ENCODE results near the gene LETM1. TPM values are rescaled to one million over a fixed set of nuclear protein-coding genes. Genes with fewer than 3 reads are reported as not detected.

LETM1 gene
- total RNA-seq, 1 experiment from 2014 or later = 102 TPM

DNA sequence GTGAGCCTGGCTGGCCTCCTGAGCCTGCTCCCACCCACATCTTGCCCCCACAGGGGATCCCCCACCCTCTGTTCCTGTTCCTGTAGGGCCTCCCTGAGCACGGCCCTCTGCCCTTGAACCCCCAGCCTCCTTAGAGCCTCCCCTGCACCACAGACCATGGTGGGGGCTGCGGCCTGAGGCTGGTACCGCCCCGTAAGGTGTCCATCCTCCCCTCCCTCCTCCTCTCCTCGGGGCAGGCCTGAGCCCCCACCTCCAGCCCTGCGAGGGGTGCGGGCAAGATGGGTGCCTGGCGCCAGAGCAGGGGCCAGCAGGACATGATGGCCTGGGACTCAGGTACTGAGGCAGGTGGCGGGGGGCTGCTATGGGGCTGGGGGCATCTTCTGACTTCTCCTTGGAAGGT lies 91.3 kb downstream of the LETM1 start:
- no peak overlapping the region for H3K4me3 ChIP-seq (ENCODE audit: low read depth, low read length, poor library complexity, severe bottlenecking)
- POLR2A ChIA-PET (ENCODE audit: low non-redundant PET) = no interaction called here
- H3K9me3 ChIP-seq (ENCODE audit: low read depth, low read length, poor library complexity, severe bottlenecking) = no peaks in the 10 kb centered on the region
- BruUV-seq (replicated peaks) = no TSS peak
- intact Hi-C loops (cut with micrococcal nuclease; ENCODE audit: unreplicated experiment) = no loop called here
- peaks cover 10% of the 10 kb centered on the region for H3K4me1 ChIP-seq (ENCODE audit: insufficient read depth, low read length, poor library complexity, severe bottlenecking)
- TF ChIP-seq EZH2 (IDR thresholded peaks at IDR 0.05; ENCODE audit: borderline replicate concordance, low read depth, low read length, poor library complexity, severe bottlenecking) = no peak
- TF ChIP-seq, protein P1, sequence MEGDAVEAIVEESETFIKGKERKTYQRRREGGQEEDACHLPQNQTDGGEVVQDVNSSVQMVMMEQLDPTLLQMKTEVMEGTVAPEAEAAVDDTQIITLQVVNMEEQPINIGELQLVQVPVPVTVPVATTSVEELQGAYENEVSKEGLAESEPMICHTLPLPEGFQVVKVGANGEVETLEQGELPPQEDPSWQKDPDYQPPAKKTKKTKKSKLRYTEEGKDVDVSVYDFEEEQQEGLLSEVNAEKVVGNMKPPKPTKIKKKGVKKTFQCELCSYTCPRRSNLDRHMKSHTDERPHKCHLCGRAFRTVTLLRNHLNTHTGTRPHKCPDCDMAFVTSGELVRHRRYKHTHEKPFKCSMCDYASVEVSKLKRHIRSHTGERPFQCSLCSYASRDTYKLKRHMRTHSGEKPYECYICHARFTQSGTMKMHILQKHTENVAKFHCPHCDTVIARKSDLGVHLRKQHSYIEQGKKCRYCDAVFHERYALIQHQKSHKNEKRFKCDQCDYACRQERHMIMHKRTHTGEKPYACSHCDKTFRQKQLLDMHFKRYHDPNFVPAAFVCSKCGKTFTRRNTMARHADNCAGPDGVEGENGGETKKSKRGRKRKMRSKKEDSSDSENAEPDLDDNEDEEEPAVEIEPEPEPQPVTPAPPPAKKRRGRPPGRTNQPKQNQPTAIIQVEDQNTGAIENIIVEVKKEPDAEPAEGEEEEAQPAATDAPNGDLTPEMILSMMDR (conservative IDR thresholded peaks at IDR 0.05; ENCODE audit: low read depth, low read length) = no peak
- CTCF ChIA-PET = no interaction called here
- DNase-seq (ENCODE audit: low spot score) = no peak
- H3K27me3 ChIP-seq (replicated peaks; ENCODE audit: insufficient read depth, low read depth, low read length, poor library complexity) = no peaks in the 10 kb centered on the region
- no peak overlapping the region for H3K27ac ChIP-seq (ENCODE audit: low read depth, low read length, poor library complexity, severe bottlenecking)
- no peaks in the 10 kb centered on the region for H3K36me3 ChIP-seq (ENCODE audit: insufficient read depth, low read length, poor library complexity, severe bottlenecking)

DNA sequence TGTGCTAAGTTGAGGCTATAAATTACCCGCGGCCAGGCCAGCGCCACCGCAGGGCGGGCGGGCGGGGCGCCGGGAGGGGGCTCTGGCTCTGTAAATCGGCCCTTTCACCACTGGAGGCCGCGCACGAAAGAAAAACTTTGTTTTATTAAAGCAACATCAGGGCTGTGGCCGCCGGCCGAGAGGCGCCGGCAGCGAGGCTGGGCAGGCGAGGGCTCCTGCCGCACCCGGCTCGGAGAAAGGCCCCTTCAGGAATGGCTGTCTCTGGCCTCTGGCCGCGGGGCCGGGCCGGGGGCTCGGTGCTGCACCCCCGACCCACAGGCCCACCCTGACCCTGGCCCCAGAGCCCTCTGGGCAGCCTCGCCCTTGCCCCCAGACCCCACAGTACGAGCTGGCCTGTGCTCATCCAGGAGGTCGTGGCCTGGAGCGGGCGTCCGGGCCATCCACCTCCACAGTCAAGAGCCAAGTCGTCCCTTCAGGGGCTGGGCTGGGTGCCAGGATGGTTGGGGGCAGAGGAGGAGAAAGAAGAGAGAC lies 92.3 kb downstream of the LETM1 start:
- Histone ChIP-seq H3K4me1 (ENCODE audit: insufficient read depth, low read length, poor library complexity, severe bottlenecking) (peaks cover 10% of the 10 kb centered on the region), H3K4me3 (ENCODE audit: low read depth, low read length, poor library complexity, severe bottlenecking) (no peak overlapping the region), H3K36me3 (ENCODE audit: insufficient read depth, low read length, poor library complexity, severe bottlenecking) (no peaks in the 10 kb centered on the region), H3K9me3 (ENCODE audit: low read depth, low read length, poor library complexity, severe bottlenecking) (no peaks in the 10 kb centered on the region), H3K27me3 (replicated peaks; ENCODE audit: insufficient read depth, low read depth, low read length, poor library complexity) (no peaks in the 10 kb centered on the region), H3K27ac (ENCODE audit: low read depth, low read length, poor library complexity, severe bottlenecking) (no peak overlapping the region)
- no TSS peak for BruUV-seq (replicated peaks)
- intact Hi-C loops (cut with micrococcal nuclease; ENCODE audit: unreplicated experiment) = no loop called here
- DNase-seq (ENCODE audit: low spot score) = peak; percentile 27
- TF ChIP-seq, protein P1 (conservative IDR thresholded peaks at IDR 0.05; ENCODE audit: low read depth, low read length) = no peak
- no peak for TF ChIP-seq EZH2 (IDR thresholded peaks at IDR 0.05; ENCODE audit: borderline replicate concordance, low read depth, low read length, poor library complexity, severe bottlenecking)
- CTCF ChIA-PET = no interaction called here
- POLR2A ChIA-PET (ENCODE audit: low non-redundant PET) = no interaction called here

DNA sequence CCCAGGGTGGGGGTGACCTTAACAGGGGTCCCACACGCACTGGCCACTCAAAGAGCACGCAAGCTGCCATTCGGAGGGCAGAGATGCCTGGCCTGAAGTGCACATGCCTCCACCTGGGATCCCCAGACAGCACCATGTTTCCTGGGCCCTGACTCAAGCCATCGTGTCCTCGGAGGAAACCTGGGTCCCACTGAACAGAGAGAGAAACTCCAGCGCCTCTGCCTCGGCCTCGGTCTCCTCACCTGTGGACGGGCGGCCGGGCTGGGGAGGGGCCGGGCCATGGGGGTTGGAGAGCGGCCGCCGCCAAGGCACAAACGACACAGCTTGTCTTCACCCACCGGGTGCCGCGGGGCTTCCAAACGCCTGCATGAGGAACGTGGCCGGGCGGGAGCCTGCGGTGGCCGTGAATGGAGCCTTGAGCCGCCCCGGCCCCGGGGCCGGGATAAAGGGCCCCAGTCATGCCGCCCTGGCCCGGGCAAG lies 92.8 kb downstream of the LETM1 start:
- TF ChIP-seq, protein P1 (conservative IDR thresholded peaks at IDR 0.05; ENCODE audit: low read depth, low read length) = no peak
- no peak for TF ChIP-seq EZH2 (IDR thresholded peaks at IDR 0.05; ENCODE audit: borderline replicate concordance, low read depth, low read length, poor library complexity, severe bottlenecking)
- intact Hi-C loops (cut with micrococcal nuclease; ENCODE audit: unreplicated experiment) = no loop called here
- DNase-seq (ENCODE audit: low spot score) = no peak
- ChIA-PET CTCF (no interaction called here), POLR2A (ENCODE audit: low non-redundant PET) (no interaction called here)
- Histone ChIP-seq H3K9me3 (ENCODE audit: low read depth, low read length, poor library complexity, severe bottlenecking) (no peaks in the 10 kb centered on the region), H3K4me3 (ENCODE audit: low read depth, low read length, poor library complexity, severe bottlenecking) (no peak overlapping the region), H3K27me3 (replicated peaks; ENCODE audit: insufficient read depth, low read depth, low read length, poor library complexity) (no peaks in the 10 kb centered on the region), H3K4me1 (ENCODE audit: insufficient read depth, low read length, poor library complexity, severe bottlenecking) (peaks cover 10% of the 10 kb centered on the region), H3K36me3 (ENCODE audit: insufficient read depth, low read length, poor library complexity, severe bottlenecking) (no peaks in the 10 kb centered on the region), H3K27ac (ENCODE audit: low read depth, low read length, poor library complexity, severe bottlenecking) (no peak overlapping the region)
- BruUV-seq (replicated peaks) = no TSS peak

Measured in A673 (cell line).